ENCODE data around the gene TINCR.
"Not testable (repeated sequence)": the region's sequence is repeated elsewhere in the genome, so short reads cannot be mapped to it uniquely, and the experiment has no call there.

TINCR gene

GRCh38 chr19:5567360-5567969 lies at the start of gene TINCR:
TSS of gene TINCR (minus strand) at chr19:5567953.
- DNase-seq = no peak

- DNase-seq = no peak
Observed at GRCh38 chr19:5617080-5617479, 49.3 kb upstream of the TINCR start.

GRCh38 chr19:5615756-5616327 lies 48.1 kb upstream of the TINCR start:
- DNase-seq = no peak

- DNase-seq = no peak
Observed at GRCh38 chr19:5612891-5613865, 45.4 kb upstream of the TINCR start.

- no peak for DNase-seq
Observed at GRCh38 chr19:5609881-5610448, 42.2 kb upstream of the TINCR start.

GRCh38 chr19:5608766-5609165 lies 41.0 kb upstream of the TINCR start:
- DNase-seq = not testable (repeated sequence)

- DNase-seq = no peak
Observed at GRCh38 chr19:5608291-5608690, 40.5 kb upstream of the TINCR start.

- DNase-seq = no peak
Observed at GRCh38 chr19:5607318-5608275, 39.8 kb upstream of the TINCR start.

- DNase-seq = no peak
Observed at GRCh38 chr19:5605362-5605761, 37.6 kb upstream of the TINCR start.

GRCh38 chr19:5603626-5604025 lies 35.9 kb upstream of the TINCR start:
- no peak for DNase-seq

- DNase-seq = no peak
Observed at GRCh38 chr19:5600797-5601196, 33.0 kb upstream of the TINCR start.

- DNase-seq = no peak
Observed at GRCh38 chr19:5595745-5596144, 28.0 kb upstream of the TINCR start.

- DNase-seq = no peak
Observed at GRCh38 chr19:5595129-5595528, 27.4 kb upstream of the TINCR start.

GRCh38 chr19:5594521-5594950 lies 26.8 kb upstream of the TINCR start:
- no peak for DNase-seq

GRCh38 chr19:5593343-5594255 lies 25.8 kb upstream of the TINCR start:
- no peak for DNase-seq

- DNase-seq = no peak
Observed at GRCh38 chr19:5592531-5593342, 25.0 kb upstream of the TINCR start.

- no peak for DNase-seq
Observed at GRCh38 chr19:5591476-5591875, 23.7 kb upstream of the TINCR start.

GRCh38 chr19:5590865-5591154 lies 23.1 kb upstream of the TINCR start:
- no peak for DNase-seq

- no peak for DNase-seq
Observed at GRCh38 chr19:5590151-5590864, 22.6 kb upstream of the TINCR start.
